ENCODE results near the gene NTNG1.

DNA sequence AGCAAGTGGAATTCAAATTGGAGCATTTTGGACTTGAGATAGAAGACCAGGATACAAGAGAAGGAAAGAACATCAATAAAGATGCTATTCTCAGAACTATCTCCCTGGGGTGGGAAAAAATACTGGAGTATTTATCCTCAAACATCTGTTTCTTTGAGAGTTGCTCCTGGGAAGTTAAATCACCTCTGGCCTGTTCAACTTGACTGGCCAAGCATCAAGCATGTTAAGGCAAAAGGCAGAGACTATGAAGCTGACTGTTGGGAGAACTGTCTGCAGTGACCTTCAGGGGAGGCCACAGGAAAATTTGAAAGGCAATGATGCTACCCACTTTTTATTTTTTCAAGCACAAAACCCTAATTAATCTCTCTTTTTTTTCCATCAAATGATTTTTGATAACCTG lies 239.0 kb downstream of the NTNG1 start:
- no peak for TF ChIP-seq POLR2A (IDR thresholded peaks at IDR 0.05; ENCODE audit: low read length)
- no peak for TF ChIP-seq GATA1 (IDR thresholded peaks at IDR 0.05; ENCODE audit: low read depth, low read length)

All from erythroblast (primary cell).